MM.1S (cell line): ENCODE measurements around the gene AKR1B15.

Experiments used
- EZH2 ChIP-seq: fragments of 300-600 bp; sonication (generic); optimal IDR thresholded peaks from 2 replicates; pipeline ENCODE3; 2017; ENCODE audit warnings: low read depth, mild to moderate bottlenecking, antibody characterized with exemption, low read length, mixed read lengths
- EZH2phosphoT487 ChIP-seq: fragments of 300-600 bp; sonication (generic); IDR thresholded peaks from 2 replicates; pipeline ENCODE4 v1.6.1; 2018; ENCODE audit warnings: antibody characterized with exemption, low read length
- TF ChIP-seq, protein P1 (sequence below): fragments of 300-600 bp; sonication (generic); IDR thresholded peaks from 2 replicates; pipeline ENCODE4 v1.5.1; 2016; ENCODE audit warnings: antibody characterized with exemption, low read length, mixed read lengths

- TF ChIP-seq, protein P1, sequence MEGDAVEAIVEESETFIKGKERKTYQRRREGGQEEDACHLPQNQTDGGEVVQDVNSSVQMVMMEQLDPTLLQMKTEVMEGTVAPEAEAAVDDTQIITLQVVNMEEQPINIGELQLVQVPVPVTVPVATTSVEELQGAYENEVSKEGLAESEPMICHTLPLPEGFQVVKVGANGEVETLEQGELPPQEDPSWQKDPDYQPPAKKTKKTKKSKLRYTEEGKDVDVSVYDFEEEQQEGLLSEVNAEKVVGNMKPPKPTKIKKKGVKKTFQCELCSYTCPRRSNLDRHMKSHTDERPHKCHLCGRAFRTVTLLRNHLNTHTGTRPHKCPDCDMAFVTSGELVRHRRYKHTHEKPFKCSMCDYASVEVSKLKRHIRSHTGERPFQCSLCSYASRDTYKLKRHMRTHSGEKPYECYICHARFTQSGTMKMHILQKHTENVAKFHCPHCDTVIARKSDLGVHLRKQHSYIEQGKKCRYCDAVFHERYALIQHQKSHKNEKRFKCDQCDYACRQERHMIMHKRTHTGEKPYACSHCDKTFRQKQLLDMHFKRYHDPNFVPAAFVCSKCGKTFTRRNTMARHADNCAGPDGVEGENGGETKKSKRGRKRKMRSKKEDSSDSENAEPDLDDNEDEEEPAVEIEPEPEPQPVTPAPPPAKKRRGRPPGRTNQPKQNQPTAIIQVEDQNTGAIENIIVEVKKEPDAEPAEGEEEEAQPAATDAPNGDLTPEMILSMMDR = no peak
- TF ChIP-seq EZH2 (no peak), EZH2phosphoT487 (no peak)
Observed at GRCh38 chr7:134594877-134595276, 46.0 kb downstream of the AKR1B15 start.
